OCI-LY3 (cell line): ENCODE measurements around the gene HELZ.

Experiments used
- H2AFZ ChIP-seq: fragments of 200-600, 300-600 bp; shearing (Covaris generic); 2 replicates; pipeline ENCODE4 v1.6.0; 2014; ENCODE audit warnings: antibody characterized with exemption, low read depth, low read length
- H3K27ac ChIP-seq: fragments of 200-600, 300-600 bp; sonication (generic); 2 replicates; pipeline ENCODE4 v1.5.1; 2014; ENCODE audit warnings: mild to moderate bottlenecking, low read length, moderate library complexity, mixed read lengths
- H3K27me3 ChIP-seq: fragments of 200-600, 300-600 bp; sonication (generic); 2 replicates; pipeline ENCODE4 v1.6.1; 2014; ENCODE audit warnings: low read depth, low read length, mixed read lengths
- H3K36me3 ChIP-seq: fragments of 200-600, 300-600 bp; sonication (generic); replicated peaks from 2 replicates; pipeline ENCODE3; 2014; ENCODE audit warnings: low read depth, low read length, mixed read lengths
- H3K4me1 ChIP-seq: fragments of 300-600, 200-600 bp; sonication (generic); 2 replicates; pipeline ENCODE4 v1.6.1; 2014; ENCODE audit warnings: low read length, mixed read lengths
- H3K4me2 ChIP-seq: fragments of 200-600, 300-600 bp; sonication (generic); 2 replicates; pipeline ENCODE4 v1.6.1; 2014; ENCODE audit warnings: low read length, mixed read lengths
- H3K4me3 ChIP-seq: fragments of 300-600, 200-600 bp; sonication (generic); 2 replicates; pipeline ENCODE4 v1.5.1; 2014; ENCODE audit warnings: antibody characterized with exemption, mild to moderate bottlenecking, low read length, moderate library complexity
- H3K79me2 ChIP-seq: fragments of 300-600, 200-600 bp; shearing (Covaris generic); 2 replicates; pipeline ENCODE4 v1.6.1; 2014; ENCODE audit warnings: mild to moderate bottlenecking, low read length, mixed read lengths
- H3K9ac ChIP-seq: fragments of 300-600, 200-600 bp; shearing (Covaris generic); 2 replicates; pipeline ENCODE4 v1.6.0; 2014; ENCODE audit warnings: mild to moderate bottlenecking, low read length, moderate library complexity
- H3K9me3 ChIP-seq: fragments of 200-600, 300-600 bp; shearing (Covaris generic); 2 replicates; pipeline ENCODE4 v1.6.1; 2014; ENCODE audit warnings: low read length, mixed read lengths; ENCODE audit not compliant: insufficient read depth
- H4K20me1 ChIP-seq: fragments of 200-600, 300-600 bp; sonication (generic); 2 replicates; pipeline ENCODE4 v1.6.1; 2016; ENCODE audit warnings: low read length, mixed read lengths; ENCODE audit not compliant: insufficient read depth
- EZH2phosphoT487 ChIP-seq: fragments of 200-600 bp; shearing (Covaris generic); IDR thresholded peaks from 2 replicates; pipeline ENCODE4 v1.6.1; 2018; ENCODE audit warnings: antibody characterized with exemption, mixed run types, low read depth
- TF ChIP-seq, protein P1 (sequence below): fragments of 200-600, 300-600 bp; sonication (generic); IDR thresholded peaks from 2 replicates; pipeline ENCODE4 v1.5.1; 2014; ENCODE audit warnings: antibody characterized with exemption, low read length, low read depth

Gene HELZ

DNA sequence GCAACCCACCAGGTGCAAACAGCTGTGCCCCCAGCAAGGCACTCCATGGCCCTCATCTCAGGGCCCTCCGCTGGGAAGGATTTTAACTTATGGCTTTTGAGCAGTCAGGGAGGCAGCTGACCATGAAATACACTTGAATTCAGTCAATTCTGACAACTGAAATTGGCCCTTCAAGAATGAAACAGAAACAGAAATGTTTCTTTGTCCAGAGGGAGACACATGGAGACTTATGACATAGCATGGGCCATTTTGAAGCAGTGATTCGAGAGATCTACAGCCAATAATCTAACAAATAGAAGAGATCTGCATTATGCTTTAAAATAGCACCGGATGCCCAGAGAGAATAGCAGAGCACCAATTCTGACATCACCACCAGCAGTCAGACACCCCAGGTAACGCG lies 193.2 kb downstream of the HELZ start:
- H3K4me2 ChIP-seq = no peak overlapping the region
- TF ChIP-seq, protein P1, sequence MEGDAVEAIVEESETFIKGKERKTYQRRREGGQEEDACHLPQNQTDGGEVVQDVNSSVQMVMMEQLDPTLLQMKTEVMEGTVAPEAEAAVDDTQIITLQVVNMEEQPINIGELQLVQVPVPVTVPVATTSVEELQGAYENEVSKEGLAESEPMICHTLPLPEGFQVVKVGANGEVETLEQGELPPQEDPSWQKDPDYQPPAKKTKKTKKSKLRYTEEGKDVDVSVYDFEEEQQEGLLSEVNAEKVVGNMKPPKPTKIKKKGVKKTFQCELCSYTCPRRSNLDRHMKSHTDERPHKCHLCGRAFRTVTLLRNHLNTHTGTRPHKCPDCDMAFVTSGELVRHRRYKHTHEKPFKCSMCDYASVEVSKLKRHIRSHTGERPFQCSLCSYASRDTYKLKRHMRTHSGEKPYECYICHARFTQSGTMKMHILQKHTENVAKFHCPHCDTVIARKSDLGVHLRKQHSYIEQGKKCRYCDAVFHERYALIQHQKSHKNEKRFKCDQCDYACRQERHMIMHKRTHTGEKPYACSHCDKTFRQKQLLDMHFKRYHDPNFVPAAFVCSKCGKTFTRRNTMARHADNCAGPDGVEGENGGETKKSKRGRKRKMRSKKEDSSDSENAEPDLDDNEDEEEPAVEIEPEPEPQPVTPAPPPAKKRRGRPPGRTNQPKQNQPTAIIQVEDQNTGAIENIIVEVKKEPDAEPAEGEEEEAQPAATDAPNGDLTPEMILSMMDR = no peak
- no peak for TF ChIP-seq EZH2phosphoT487
- H3K9ac ChIP-seq = no peak overlapping the region
- no peaks in the 10 kb centered on the region for H3K4me1 ChIP-seq
- no peaks in the 10 kb centered on the region for H4K20me1 ChIP-seq
- H3K79me2 ChIP-seq = no peaks in the 10 kb centered on the region
- no peaks in the 10 kb centered on the region for H3K27me3 ChIP-seq
- peaks cover 16% of the 10 kb centered on the region; the same call in 1 of the 2 replicates for H3K9me3 ChIP-seq
- H3K27ac ChIP-seq = no peak overlapping the region
- no peak overlapping the region for H3K4me3 ChIP-seq
- no peaks in the 10 kb centered on the region for H3K36me3 ChIP-seq
- H2AFZ ChIP-seq = no peak overlapping the region

- Histone ChIP-seq H2AFZ (no peak overlapping the region), H3K4me1 (no peaks in the 10 kb centered on the region), H3K9ac (no peak overlapping the region), H3K4me3 (no peak overlapping the region), H3K4me2 (no peak overlapping the region), H3K9me3 (peaks cover 16% of the 10 kb centered on the region; the same call in 1 of the 2 replicates), H3K79me2 (no peaks in the 10 kb centered on the region), H4K20me1 (no peaks in the 10 kb centered on the region), H3K27me3 (no peaks in the 10 kb centered on the region), H3K27ac (no peak overlapping the region), H3K36me3 (no peaks in the 10 kb centered on the region)
- TF ChIP-seq EZH2phosphoT487 = no peak
- TF ChIP-seq, protein P1 = no peak
These were observed 193.8 kb downstream of the HELZ start for GRCh38 chr17:67051155-67051538.

DNA sequence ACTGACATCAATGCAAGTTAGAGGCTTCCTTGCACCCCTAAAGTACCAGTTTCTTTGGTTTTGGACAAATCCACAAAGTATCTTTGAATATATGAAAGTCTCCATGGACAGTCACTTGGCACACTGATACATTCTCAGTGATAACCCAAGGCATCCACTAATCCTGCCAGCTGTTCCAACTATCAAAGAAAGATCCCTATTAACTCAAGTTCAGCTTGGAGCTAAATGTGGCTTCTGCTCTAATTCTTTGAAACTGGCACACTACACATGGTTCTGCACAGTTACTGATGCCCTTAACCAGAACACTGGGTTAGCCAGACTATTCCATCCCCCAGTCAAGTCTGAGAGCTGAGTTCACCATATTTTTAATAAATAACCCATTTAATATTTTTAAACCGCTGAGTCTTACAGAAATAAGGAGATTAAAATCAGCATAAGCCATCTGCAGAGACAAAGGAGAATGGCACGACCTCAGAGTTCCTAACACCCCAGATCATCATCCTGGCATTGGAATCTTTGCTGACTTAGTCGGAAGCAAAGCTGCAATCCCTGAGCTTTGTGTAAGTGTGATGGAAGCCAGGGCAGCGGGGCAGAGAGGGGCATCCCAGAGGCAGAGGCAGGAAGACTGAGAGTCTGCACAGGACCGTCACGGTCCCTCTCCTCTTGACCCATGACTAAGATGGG lies 194.4 kb downstream of the HELZ start:
- Histone ChIP-seq H3K4me2 (no peak overlapping the region), H3K27me3 (no peaks in the 10 kb centered on the region), H3K9me3 (peaks cover 16% of the 10 kb centered on the region; the same call in 1 of the 2 replicates), H3K9ac (no peak overlapping the region), H3K4me3 (no peak overlapping the region), H3K79me2 (no peaks in the 10 kb centered on the region), H3K4me1 (no peaks in the 10 kb centered on the region), H3K27ac (no peak overlapping the region), H2AFZ (no peak overlapping the region), H3K36me3 (no peaks in the 10 kb centered on the region), H4K20me1 (no peaks in the 10 kb centered on the region)
- TF ChIP-seq, protein P1 = no peak
- TF ChIP-seq EZH2phosphoT487 = no peak

DNA sequence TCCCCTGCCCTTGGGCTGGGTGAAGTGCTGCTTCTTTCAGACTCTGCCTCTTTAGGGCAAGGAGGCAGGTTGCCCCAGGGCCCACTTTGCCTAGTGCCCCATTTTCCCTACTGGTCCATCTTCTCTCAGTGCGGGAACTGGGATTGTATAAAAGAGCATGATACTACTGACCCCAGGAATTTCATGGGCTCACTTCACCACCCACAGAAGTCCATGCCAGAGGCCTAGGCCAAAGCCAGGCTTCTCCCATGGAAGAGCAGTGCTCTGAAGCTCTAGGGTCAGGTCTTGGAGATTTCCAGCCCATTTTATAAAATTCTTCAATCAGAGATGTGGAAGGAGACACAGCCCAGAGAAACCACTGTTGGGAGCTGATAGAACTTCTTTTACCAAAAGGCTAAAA lies 194.9 kb downstream of the HELZ start:
- Histone ChIP-seq H4K20me1 (no peaks in the 10 kb centered on the region), H3K79me2 (no peaks in the 10 kb centered on the region), H3K4me3 (no peak overlapping the region), H3K4me1 (no peaks in the 10 kb centered on the region), H3K27ac (no peak overlapping the region), H3K36me3 (no peaks in the 10 kb centered on the region), H3K9ac (no peak overlapping the region), H2AFZ (no peak overlapping the region), H3K9me3 (peaks cover 16% of the 10 kb centered on the region; the same call in 1 of the 2 replicates), H3K4me2 (no peak overlapping the region), H3K27me3 (no peaks in the 10 kb centered on the region)
- TF ChIP-seq, protein P1 = no peak
- TF ChIP-seq EZH2phosphoT487 = no peak
